HepG2 (cell line): Measurements from ENCODE around the gene PFKFB2. TPM values are rescaled to one million over a fixed set of nuclear protein-coding genes. Genes with fewer than 3 reads are reported as not detected.

ENCODE experiments used
- ATAC-seq: fragments of 200-7000 bp; cut with Tn5 transposase; 3 replicates; pipeline ENCODE4 v1.9.1; 2020; ENCODE audit warnings: mild to moderate bottlenecking, moderate library complexity
- BruUV-seq: library from RNA; stranded (reverse); fragments of 400-500 nt; replicated peaks from 2 replicates; lab custom pipeline; 2021; lab: Mats Ljungman, UMichigan
- CTCF ChIA-PET: fragments of 300-600 bp; formaldehyde crosslinking; extraction: SDS; loops from one replicate; lab custom pipeline; 2021; ENCODE audit warnings: low total read pairs, inconsistent platforms, low intra/inter-chr PET ratio; lab: Yijun Ruan, JAX
- POLR2A ChIA-PET: fragments of 350-600 bp; sonication (Branson Sonifier 250); formaldehyde crosslinking; loops from one replicate; lab custom pipeline; 2020; ENCODE audit warnings: antibody characterized with exemption, inconsistent platforms; lab: Yijun Ruan, JAX
- DNase-seq: peaks from one replicate; pipeline ENCODE4 v3.0.0-alpha.2; 2015; ENCODE audit warnings: low spot score
- FAIRE-seq: peaks from 3 replicates; lab custom pipeline; 2011; peaks lifted over from hg19 to GRCh38; lab: Jason Lieb, UNC
- H2AFZ ChIP-seq: one replicate; pipeline ENCODE4 v1.6.1; 2011; ENCODE audit warnings: low read length, inconsistent platforms
- H3K27ac ChIP-seq: fragments of 300-600 bp; 3 replicates; pipeline ENCODE4 v1.8.0; 2011; ENCODE audit warnings: mixed run types, mild to moderate bottlenecking, mixed read lengths, low read length, inconsistent platforms; ENCODE audit not compliant: insufficient read depth; ENCODE audit errors: extremely low read length
- H3K27me3 ChIP-seq, 2 experiments: fragments of 200-600 bp in 1 of 2; 2 replicates in 1 of 2; 3 replicates in 1 of 2; pipeline versions ENCODE4 v1.6.0 to v1.8.0; 2011; ENCODE audit warnings: low read length in 2 of 2, mild to moderate bottlenecking in 2 of 2, moderate library complexity in 2 of 2, inconsistent platforms in 1 of 2; ENCODE audit not compliant: insufficient read depth in 2 of 2, control insufficient read depth in 1 of 2
- H3K36me3 ChIP-seq, 2 experiments: fragments of 200-600 bp in 1 of 2; replicated peaks in 1 of 2; 2 replicates in 1 of 2; 3 replicates in 1 of 2; pipeline versions ENCODE4 v1.5.1 to v1.8.0; 2011; ENCODE audit warnings: low read length in 2 of 2, inconsistent platforms in 1 of 2; ENCODE audit not compliant: insufficient read depth in 2 of 2, control insufficient read depth in 1 of 2
- H3K4me1 ChIP-seq: 2 replicates; pipeline ENCODE4 v1.5.1; 2012; ENCODE audit warnings: low read length, inconsistent platforms; ENCODE audit not compliant: insufficient read depth
- H3K4me2 ChIP-seq: 2 replicates; pipeline ENCODE4 v1.6.0; 2011; ENCODE audit warnings: low read depth, low read length, inconsistent platforms
- H3K4me3 ChIP-seq, 3 experiments: fragments of 200-600 bp in 1 of 3; sonication (generic), shearing (Covaris generic) in 1 of 3; replicated peaks in 1 of 3; 2 replicates each; pipeline ENCODE4 v1.5.1; 2011 to 2016; ENCODE audit warnings: low read length in 3 of 3, inconsistent platforms in 2 of 3, low read depth in 2 of 3, mild to moderate bottlenecking in 2 of 3, control low read depth in 1 of 3, mixed read lengths in 1 of 3; ENCODE audit not compliant: insufficient read depth in 1 of 3
- H3K79me2 ChIP-seq: one replicate; pipeline ENCODE4 v1.6.1; 2011; ENCODE audit warnings: low read length, inconsistent platforms; ENCODE audit not compliant: insufficient read depth
- H3K9ac ChIP-seq: 2 replicates; pipeline ENCODE4 v1.6.0; 2011; ENCODE audit warnings: mild to moderate bottlenecking, low read depth, low read length, inconsistent platforms; ENCODE audit not compliant: insufficient read depth
- H3K9me3 ChIP-seq: 2 replicates; pipeline ENCODE4 v1.5.1; 2012; ENCODE audit warnings: mild to moderate bottlenecking, low read length
- H4K20me1 ChIP-seq: 2 replicates; pipeline ENCODE4 v1.6.0; 2011; ENCODE audit warnings: inconsistent platforms, mild to moderate bottlenecking, low read length, moderate library complexity; ENCODE audit not compliant: insufficient read depth
- ATAD3A ChIP-seq: sonication (generic); formaldehyde crosslinking; IDR thresholded peaks from 2 replicates; pipeline ENCODE4 v1.4.0; 2020; ENCODE audit warnings: missing genetic modification reagents
- ZNF362 ChIP-seq: sonication (generic); formaldehyde crosslinking; IDR thresholded peaks from 2 replicates; pipeline ENCODE4 v1.4.0; 2020; ENCODE audit warnings: missing genetic modification reagents, mild to moderate bottlenecking, borderline replicate concordance
- WGBS: methylation state at CpG from one replicate; pipeline ENCODE4 v1.1.6; 2017; ENCODE audit warnings: low lambda C conversion rate; 5-methylcytosine and 5-hydroxymethylcytosine counted together
- in situ Hi-C: cut with HindIII; loops from 2 replicates; pipeline ENCODE4 v1.10.0; 2017; ENCODE audit warnings: low pct_unique_long_range_greater_than_20kb; ENCODE audit not compliant: extremely low pct_ligation_motif_present
- intact Hi-C: fragments of 100-400 bp; cut with micrococcal nuclease; formaldehyde crosslinking; loops from one replicate; pipeline ENCODE4 v1.10.0; 2022; ENCODE audit not compliant: unreplicated experiment
- polyA plus RNA-seq, 8 experiments: library from polyadenylated mRNA; depleted of rRNA in 3 of 8; stranded (reverse) in 7 of 8; unstranded in 1 of 8; fragments of >200 nt; fragmentation: Illumina TruSeq in 4 of 8; extraction: Trizol in 4 of 8; gene quantifications; 2 replicates each; pipeline versions ENCODE4 v1.2.1 to v1.2.3, GENCODE V29; 2011 to 2016; ENCODE audit warnings: low read depth in 4 of 8, missing spikeins in 1 of 8, mixed read lengths in 1 of 8; ENCODE audit not compliant: insufficient read depth in 1 of 8
- total RNA-seq, 5 experiments: library from RNA; depleted of rRNA; stranded (reverse); fragments of >200 nt; fragmentation: Illumina TruSeq; extraction: Trizol; gene quantifications; 2 replicates each; pipeline ENCODE4 v1.2.3, GENCODE V29; 2016; ENCODE audit warnings: low read depth in 1 of 5
- TF ChIP-seq, protein P1 (sequence below): sonication (generic); formaldehyde crosslinking; IDR thresholded peaks from 2 replicates; pipeline ENCODE4 v1.4.0; 2020; ENCODE audit warnings: missing genetic modification reagents, mild to moderate bottlenecking, borderline replicate concordance

PFKFB2 gene
- total and polyA plus RNA-seq, 2 of the 13 experiments (the other 11 are each of a cell fraction or from before 2014, with no cell fraction given): 4.6 to 10.6 TPM

GRCh38 chr1:207045453-207045852 is 7.6 kb upstream of the PFKFB2 start:
- Histone ChIP-seq H3K4me3 (no peak overlapping the region), H3K4me1 (peaks cover 72% of the 10 kb centered on the region), H2AFZ (no peak overlapping the region), H3K27me3 (no peaks in the 10 kb centered on the region; a peak in 1 of 5 replicates), H3K36me3 (peaks cover 0 to 10% of the 10 kb centered on the region in 2 experiments; a peak in 1 of 5 replicates), H3K4me2 (peak overlapping the region; percentile 6; the same call in 1 of the 2 replicates), H4K20me1 (no peaks in the 10 kb centered on the region; the same call in none of the 2 replicates), H3K9ac (no peak overlapping the region), H3K27ac (no peak overlapping the region), H3K79me2 (peaks cover 52% of the 10 kb centered on the region), H3K9me3 (no peaks in the 10 kb centered on the region)
- no TSS peak for BruUV-seq
- TF ChIP-seq ZNF362 (CRISPR knock-in tag) (0 out of 2 replicates have a peak, but pooled peaks have one; percentile 20), ATAD3A (CRISPR knock-in tag) (no peak)
- TF ChIP-seq, protein P1, sequence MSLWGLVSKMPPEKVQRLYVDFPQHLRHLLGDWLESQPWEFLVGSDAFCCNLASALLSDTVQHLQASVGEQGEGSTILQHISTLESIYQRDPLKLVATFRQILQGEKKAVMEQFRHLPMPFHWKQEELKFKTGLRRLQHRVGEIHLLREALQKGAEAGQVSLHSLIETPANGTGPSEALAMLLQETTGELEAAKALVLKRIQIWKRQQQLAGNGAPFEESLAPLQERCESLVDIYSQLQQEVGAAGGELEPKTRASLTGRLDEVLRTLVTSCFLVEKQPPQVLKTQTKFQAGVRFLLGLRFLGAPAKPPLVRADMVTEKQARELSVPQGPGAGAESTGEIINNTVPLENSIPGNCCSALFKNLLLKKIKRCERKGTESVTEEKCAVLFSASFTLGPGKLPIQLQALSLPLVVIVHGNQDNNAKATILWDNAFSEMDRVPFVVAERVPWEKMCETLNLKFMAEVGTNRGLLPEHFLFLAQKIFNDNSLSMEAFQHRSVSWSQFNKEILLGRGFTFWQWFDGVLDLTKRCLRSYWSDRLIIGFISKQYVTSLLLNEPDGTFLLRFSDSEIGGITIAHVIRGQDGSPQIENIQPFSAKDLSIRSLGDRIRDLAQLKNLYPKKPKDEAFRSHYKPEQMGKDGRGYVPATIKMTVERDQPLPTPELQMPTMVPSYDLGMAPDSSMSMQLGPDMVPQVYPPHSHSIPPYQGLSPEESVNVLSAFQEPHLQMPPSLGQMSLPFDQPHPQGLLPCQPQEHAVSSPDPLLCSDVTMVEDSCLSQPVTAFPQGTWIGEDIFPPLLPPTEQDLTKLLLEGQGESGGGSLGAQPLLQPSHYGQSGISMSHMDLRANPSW (CRISPR knock-in tag): no peak
- no peak for ATAC-seq
- no peak for DNase-seq
- FAIRE-seq: no peak
- POLR2A ChIA-PET: no interaction called here
- in situ Hi-C loops: no loop called here
- CTCF ChIA-PET: no interaction called here
- intact Hi-C loops: no loop called here
- WGBS: 92% methylated on average over 2 of the region's 2 CpGs
